Measurements from ENCODE around the gene FGFBP2.
"Not testable (repeated sequence)": the region's sequence is repeated elsewhere in the genome, so short reads cannot be mapped to it uniquely, and the experiment has no call there.

The FGFBP2 gene

DNA sequence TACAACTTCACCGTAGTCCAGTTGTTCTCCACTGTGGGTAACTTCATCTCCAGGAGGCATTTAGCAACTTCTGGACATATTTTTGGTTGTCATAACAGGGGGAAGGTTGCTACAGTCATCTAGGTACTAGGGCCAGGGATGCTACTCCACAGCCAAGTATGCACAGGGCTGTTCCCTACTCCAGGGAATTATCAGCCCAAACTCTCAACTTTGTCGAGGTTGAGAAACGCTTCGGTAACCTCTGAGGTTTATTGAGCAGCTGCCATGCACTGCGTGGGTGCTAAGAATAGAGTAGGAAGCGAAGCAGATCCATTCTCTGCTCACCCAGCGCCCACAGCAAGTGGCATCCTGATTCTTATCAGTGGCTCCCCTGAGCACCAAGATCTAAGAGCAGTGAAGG is 32.7 kb downstream of the FGFBP2 start:
- no peak for DNase-seq (ENCODE audit: low spot score)

DNA sequence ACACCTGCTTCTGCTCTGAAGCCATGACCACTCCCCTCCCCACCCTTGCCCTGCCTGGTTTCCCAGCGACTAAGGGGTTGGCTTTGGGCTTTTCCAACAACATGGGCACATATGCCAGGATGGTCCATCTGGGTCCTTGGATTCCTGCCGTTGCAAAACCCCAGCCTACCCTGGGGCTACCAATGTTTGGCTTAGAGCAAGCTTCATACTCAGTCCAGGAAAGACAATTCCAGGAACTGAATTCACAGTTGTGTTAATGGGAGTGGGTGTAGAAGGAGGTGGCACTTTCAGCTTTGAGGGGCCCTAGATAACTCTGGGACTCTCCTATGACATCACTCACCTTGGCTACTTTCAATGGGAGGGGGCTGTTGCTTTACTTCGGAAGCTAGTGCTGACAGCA is 33.4 kb downstream of the FGFBP2 start:
- no peak for DNase-seq (ENCODE audit: low spot score)

DNA sequence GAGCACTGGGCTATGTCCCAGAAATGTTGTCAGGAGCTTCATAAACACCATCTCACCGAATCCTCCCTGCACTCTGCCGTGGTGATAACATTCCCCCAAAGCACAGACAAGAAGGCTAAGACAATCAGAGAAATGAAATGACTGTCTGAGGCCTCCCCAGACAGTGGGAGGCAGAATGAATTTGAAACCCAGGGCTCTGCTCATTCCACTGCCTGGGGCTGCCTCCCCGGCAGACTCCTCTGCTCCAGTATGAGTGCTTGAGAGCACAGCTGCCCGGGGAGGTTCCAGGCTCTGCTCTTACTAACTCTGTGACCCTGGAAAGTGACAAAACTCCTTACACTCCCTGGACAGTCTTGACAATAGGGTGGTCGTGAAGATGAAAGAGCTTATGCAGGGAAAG is 34.1 kb downstream of the FGFBP2 start:
- no peak for DNase-seq (ENCODE audit: low spot score)

DNA sequence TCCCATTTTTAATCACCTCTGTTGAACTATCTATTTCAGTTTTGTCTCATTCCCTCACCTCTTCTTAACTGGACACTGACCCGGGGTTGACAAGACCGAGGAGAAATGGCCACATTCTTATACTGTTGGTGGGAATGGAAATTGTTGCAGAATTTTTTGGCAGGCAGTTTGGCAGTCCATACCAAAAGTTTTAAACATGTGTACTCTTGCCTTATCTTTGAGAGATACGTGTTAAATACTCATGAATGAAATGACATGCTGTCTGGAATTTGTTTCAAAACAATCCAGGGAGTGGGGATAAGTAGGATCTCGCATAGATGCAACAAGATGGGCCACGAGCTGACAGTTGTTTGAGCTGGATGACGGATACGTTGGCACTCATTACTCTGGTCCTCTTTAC is 36.5 kb downstream of the FGFBP2 start:
- no peak for DNase-seq (ENCODE audit: low spot score)

DNA sequence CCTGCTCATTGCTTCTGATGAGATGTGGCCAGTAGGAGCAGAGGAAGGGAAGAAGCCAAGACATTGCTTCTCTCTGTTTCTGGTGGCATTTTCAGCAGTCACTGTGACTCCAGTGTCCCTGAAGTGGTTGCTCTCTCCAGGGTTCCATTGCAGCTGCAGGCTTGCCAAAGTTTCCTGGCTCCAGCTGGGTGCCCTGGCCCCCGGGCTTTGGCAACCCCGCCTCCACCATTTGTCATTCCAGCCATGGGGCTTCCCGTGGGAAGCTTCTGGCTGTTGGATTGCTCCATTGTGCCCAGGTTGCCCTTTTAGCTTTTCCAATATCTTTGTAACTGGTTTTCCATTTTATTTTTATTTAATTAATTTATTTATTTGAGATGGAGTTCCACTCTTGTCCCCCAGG is 37.1 kb downstream of the FGFBP2 start:
- DNase-seq (ENCODE audit: low spot score), result no peak

DNA sequence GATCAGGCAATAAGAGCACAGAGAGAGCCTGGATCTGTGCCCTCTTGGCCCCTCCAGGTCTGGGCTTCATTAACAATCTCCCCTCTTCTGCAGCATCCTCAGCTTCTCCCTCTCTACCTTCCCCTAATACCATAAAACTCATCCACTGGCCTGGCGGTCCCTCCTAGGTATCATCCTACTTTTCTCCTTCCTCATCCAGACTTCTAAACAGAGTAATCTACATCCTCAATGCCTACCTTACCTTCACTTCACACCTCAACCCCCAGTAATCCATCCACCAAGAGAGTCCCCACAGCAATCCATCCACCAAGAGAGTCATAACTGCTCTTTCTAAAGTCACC is 41.4 kb downstream of the FGFBP2 start:
- no peak for DNase-seq (ENCODE audit: low spot score)

DNA sequence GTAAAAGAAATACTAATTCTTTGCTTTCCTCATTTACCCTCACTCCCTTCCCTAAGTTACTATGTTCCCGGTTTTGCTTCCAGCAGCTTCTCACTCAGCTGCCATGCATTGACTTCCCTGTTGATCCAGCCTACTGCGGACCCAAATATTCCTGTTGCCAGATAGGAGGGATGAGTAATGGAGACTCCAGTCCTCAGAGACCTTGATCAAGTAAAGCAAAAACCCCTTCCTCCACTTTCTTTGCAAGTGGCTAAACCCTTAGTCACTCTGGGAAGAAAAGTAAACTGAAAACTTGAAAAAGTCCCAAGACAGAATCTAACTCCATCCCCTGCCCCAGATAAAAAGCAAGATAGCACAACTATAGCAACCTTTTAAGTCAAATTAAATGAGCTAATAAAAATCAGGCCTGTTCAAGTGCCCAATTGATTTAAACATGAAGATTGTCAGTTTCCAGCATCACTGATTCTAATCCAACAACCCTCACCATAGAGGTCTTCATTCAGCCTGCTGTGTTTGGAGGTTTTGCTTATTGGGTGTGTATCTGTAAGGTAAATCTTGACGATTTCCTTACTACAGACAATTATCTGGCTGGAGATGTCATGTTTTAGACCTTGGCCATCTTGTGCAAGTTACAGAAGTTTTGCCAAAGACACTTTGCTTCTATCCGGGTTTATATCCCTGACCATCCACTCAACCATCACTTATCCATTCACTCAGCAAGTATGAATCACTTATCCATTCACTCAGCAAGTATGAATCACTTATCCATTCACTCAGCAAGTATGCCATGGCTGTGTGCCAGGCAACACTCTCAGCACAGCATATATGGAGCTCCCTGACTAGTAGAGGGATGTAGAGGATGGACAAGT is 42.0 kb downstream of the FGFBP2 start:
- DNase-seq (ENCODE audit: low spot score), result no peak

DNA sequence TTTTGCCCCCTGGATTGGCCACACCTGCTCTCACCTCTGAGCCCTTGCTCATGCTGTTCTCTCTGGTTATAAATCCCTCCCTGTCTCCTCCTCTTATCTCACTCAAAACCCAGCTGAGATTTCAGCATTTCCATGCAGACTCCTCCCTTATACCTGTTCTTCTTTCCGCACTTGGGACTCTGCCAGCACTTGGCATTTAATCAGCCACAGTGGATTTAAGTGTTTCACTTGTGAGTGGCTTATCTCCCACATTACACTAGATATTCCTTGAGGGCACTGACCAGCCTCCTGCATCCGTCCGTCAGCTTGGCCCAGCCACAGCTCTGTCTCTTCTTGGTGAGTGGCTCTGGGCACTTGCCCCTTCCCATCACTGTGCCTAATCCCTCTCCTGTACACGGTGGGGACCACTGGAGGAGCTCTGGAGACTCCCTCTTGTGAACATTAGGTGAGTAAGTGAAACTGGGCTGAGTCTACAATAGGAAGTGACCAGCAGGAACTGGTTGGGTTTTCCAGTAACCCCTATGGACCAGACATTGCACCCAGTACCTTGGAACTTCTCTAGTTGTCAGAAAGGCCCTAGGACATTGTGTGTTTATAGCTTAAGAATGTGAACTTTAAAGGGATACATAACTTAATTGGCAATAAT is 44.4 kb downstream of the FGFBP2 start:
- no peak for DNase-seq (ENCODE audit: low spot score)

DNA sequence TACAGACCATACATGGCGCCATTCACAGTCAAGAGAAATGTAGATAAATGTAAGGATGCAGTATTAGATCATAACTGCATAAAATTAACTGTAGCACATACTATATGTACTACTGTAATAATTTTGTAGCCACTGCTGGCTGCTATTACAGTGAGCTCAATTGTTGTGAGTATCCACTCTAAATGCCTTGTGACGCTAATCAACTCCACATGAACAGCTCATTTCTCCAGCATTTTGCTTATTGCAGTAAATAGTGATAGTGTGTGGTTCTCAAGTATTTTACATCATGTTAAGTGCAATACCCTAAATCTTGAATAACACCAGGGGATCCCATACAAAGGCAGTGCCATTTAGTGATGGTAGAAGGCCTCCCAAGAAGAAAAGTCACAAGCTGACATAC is 45.7 kb downstream of the FGFBP2 start:
- DNase-seq (ENCODE audit: low spot score), result no peak

DNA sequence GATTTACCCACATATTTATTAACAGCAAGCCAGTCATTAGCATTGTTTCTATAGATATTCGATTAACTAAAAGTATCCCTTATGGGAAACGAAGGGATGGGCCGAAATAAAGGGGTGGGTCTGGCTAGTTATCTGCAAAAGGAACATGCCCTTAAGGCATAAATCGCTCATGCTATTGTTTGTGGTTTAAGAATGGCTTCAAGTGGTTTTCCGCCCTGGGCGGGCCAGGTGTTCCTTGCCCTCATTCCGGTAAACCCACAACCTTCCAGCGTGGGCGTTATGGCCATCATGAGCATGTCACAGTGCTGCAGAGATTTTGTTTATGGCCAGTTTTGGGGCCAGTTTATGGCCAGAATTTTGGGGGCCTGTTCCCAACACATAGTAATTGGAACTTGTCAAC is 46.6 kb downstream of the FGFBP2 start:
- not testable (repeated sequence) for DNase-seq (ENCODE audit: low spot score)

DNA sequence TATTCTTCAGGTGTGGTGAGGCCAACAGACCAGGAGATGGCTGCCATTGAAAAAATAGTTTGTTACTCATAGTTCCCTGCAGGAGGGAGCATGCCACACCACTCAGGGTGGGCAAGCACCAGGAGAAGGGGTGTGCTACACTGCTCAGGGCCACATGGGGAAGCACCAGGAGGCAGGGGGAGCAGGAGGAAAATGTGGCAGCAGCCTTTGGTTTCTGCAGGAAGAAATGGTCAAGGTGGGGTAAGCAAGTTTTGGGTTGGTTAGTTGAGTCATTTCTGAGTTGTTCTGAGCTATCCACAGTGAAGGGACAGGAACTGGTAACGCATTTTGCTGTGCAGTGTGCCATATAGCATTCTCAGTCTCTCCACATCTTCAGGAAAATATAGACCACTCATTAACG is 48.2 kb downstream of the FGFBP2 start:
- no peak for DNase-seq (ENCODE audit: low spot score)

DNA sequence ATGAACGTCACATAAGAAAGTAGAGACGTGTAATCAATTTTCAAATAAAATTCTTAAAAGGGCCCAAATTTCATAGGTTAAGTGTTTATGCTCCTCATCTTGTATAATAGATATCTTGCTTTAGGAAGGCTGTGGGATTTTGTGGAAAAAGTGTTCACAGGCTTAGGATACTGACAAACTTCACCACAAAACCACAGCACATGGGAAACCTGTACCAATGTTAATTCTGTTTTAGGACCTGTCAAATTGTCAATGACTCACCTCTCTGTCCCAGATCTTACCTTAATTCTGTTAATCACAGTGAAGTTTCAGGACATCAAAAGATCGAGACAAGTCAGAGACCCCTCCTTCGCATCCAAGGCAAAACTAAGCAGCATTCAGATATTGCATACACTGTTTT is 48.7 kb downstream of the FGFBP2 start:
- no peak for DNase-seq (ENCODE audit: low spot score)

DNA sequence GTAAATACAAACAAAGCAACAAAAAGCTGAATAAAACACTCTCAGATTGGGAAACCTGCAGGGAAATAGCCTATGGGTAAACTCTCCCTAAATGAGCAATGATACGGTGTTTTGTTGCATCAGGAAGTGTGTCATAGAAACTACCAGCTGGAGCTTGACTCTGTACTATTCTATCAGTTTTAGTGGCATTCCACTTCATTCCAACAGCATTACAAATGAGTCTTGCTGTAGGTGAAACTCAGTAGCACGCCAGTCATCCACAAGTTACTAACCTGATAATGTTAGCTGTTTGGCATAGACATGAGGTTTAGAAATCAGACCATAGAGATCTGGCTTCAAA is 49.4 kb downstream of the FGFBP2 start:
- no peak for DNase-seq (ENCODE audit: low spot score)

DNA sequence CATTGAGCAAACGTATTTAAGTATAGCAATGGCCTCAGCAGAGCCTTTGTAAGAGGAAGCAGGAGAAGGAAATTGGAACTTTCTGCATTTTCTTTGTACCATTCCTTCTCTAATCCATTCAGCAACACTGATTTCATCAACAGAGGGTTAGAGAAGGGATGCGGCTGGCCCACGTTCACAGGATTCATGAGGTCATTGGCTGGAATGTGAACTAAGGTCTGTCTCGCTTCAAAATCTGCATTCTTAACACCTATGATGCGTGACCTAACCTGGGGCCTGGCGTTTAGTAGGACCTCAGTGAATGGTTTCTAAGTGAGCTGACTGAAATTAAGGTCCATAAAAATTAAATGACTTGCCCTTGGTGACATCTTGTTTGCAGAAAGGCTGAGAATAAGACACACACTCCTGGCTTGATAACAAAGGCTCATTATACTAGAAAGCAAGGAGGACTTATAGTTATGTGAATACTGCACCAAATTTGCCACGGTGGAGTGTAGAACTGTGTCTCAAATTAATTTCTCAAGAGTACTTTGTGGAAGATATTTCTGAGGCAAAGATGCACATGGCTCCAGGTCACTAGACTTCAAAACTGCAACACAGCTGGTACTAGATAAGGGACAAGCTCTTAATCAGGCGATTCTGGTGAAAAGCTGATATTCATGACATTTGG is 49.9 kb downstream of the FGFBP2 start:
- no peak for DNase-seq (ENCODE audit: low spot score)

DNA sequence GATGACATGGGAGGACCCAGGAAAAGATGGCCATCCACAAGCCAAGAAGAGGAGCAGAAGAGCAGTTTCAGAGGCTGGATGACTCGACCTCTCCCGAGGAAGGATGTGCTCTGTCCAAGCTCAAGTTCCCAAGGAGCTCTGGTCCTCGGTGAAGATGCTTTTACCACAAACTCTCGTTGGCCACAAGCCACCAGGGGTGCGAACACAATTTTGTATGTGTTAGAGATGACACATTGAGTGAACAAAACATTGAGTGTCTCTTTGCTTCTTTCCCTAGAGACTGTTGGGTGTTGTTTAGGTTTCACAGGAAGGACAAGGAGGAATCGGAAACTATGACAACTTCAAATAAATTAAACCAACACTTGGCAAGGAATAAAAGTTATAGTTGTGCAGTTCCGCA is 50.7 kb downstream of the FGFBP2 start:
- no peak for DNase-seq (ENCODE audit: low spot score)
